ENCODE results near the gene CAMK2N2.

GRCh38 chr3:184282941-184283340 lies 21.6 kb upstream of the CAMK2N2 start:
- no peak for TF ChIP-seq CTCF (IDR thresholded peaks at IDR 0.05)
- no peak for TF ChIP-seq POLR2A (IDR thresholded peaks at IDR 0.05)
